GM19240 (cell line): ENCODE results near the gene FOXO3.
"Not testable (repeated sequence)": the region's sequence is repeated elsewhere in the genome, so short reads cannot be mapped to it uniquely, and the experiment has no call there.

Source experiments
- DNase-seq: peaks from one replicate; pipeline ENCODE4 v3.0.0; 2011; ENCODE audit warnings: low spot score; ENCODE audit not compliant: insufficient read length

The FOXO3 gene

DNA sequence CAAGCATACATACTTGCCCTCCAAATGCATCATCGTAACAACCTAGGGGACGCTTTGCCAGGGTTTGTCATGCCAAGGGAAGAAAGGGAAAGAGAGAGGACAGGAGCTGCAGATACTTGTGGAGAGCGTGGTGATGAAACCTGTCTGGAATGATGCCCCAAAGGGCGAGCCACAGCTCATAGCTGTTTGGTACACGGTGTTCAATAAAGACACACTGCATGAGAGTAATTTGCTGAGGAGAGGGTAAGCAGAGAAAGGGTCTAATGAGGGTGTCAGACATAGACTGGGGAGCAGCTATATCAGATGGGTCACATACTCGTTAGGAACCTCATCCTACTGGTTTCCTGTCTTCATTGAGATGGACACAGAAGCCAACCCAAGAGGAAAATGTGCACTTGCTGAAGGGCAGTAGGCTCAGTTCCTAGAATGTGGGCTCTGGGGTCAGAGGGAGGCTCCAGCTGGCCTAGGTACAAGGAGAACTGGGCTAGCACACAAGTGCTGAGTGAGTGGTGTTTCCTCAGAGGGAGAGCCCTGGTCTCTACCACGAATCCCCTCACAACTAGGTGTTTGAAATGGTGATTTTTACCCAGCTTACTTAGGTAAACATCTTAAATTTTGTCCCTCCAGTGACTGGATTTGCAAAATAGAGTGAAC lies 5.2 kb upstream of the FOXO3 start:
- no peak for DNase-seq

GRCh38 chr6:108556250-108556649 lies 4.5 kb upstream of the FOXO3 start:
- DNase-seq, result no peak

DNA sequence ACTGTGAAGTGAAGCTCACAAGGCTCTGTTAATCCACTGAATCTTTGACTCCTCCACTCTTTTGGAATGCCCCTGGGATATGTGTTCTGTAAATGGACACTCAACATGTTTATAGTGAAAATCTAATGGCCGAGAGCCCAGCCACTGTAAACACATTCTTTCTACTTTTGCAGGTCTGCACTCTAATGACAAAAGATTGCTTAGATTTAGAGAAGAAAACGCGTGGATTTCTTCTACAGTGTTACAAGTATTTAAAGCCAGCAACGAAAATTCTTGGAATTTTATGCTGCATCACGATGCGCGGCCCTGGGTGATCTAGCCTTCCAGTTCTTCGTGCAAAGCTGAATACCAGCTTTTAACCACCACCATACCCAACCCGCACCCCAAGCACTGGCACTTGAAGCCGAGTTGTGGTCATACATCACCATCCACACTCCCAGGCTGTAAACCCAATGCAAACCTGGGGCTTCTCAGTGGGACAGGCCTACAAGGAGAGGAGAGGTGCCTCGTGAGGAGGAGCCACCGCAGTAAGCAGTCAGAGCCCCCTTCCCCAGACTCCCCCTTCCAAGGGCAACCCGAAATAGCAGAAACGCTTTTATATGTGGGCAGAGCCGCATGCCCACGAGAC lies 3.7 kb upstream of the FOXO3 start:
- no peak for DNase-seq

DNA sequence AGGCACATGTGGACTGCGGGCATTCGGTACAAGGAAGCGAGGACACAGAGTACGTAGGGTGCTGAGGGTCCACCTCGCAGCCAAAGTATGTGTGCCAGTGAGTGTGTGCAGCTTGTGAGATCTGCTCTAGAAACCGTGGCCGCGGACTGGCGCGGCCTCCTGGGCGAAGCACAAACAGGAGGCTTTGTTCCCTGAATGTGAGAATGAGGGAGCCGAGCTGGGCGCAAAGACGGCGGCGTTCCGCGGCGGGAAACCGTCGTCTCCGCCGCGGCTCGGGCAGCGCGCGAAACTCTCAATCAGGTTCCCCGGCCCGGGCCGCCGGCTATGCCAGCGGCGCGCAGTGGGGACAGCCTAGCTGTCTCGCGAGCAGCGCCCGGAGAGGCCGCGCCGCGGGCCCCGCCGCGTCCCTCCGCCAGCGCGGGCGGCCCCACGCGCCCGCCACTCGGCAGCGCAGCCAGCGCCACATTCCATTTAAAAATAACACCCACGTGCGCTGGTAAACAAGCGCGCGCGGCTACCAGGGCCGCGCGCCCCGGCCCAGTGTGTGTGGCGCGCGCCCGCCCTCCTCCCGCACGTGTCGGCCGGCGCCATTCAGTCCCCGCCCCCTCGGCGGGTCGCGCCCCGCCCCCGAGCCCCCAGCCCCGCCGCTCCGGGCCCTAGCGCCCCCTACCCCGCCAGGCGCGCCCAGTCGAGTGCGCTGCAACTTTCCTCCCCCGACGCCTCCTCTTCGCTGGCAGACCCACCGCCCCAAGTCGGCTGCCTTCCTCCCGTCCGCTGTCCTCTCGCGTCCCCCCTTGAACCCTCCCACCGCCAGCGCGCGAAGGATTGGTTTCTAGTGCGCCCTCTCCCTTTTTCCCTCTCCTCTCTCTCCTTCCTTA lies 3.0 kb upstream of the FOXO3 start:
- no peak for DNase-seq

DNA sequence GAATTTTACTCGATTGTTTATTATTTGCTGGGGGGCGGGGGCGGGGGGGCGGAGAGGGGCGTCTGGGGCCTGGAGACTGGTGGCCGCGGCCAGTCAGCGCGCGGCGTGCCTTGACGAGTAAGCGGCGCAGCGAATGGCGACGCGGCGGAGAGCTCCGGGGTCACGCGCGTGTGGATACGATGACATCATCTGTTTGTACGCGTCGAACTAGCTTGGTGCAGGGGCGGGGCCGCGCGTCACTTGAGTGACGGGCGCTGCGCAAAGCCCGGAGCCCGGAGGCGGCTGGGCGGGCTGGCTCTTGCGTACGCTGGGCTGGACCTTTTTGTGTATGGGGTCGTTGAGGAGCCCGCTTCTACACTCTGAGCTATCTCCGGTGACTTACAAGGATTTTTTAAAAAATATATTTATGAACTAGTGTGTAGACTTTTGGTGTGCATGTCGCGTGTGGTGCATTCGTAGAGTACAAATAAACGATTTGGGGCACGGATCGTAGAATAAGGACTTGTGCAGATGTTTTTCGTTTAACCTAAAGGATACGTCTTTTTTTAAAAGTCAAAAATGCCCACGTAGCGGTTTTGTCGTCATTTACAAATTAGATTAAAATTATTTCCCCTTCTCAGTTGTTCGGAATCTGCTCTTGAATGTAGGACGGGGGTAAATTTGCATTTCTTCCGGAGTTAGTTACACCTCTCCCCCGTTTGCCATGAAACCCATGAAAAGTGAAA lies 2.2 kb upstream of the FOXO3 start:
- peak; percentile 58 for DNase-seq

GRCh38 chr6:108559097-108559883 lies 1.4 kb upstream of the FOXO3 start:
- peak; percentile 26 for DNase-seq

GRCh38 chr6:108559884-108560462 lies 744 bp upstream of the FOXO3 start:
- no peak for DNase-seq

DNA sequence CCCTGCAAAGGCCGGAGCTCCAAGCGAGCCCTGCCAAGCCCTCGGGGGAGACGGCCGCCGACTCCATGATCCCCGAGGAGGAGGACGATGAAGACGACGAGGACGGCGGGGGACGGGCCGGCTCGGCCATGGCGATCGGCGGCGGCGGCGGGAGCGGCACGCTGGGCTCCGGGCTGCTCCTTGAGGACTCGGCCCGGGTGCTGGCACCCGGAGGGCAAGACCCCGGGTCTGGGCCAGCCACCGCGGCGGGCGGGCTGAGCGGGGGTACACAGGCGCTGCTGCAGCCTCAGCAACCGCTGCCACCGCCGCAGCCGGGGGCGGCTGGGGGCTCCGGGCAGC lies 561 bp downstream of the FOXO3 start:
- DNase-seq, result not testable (repeated sequence)

DNA sequence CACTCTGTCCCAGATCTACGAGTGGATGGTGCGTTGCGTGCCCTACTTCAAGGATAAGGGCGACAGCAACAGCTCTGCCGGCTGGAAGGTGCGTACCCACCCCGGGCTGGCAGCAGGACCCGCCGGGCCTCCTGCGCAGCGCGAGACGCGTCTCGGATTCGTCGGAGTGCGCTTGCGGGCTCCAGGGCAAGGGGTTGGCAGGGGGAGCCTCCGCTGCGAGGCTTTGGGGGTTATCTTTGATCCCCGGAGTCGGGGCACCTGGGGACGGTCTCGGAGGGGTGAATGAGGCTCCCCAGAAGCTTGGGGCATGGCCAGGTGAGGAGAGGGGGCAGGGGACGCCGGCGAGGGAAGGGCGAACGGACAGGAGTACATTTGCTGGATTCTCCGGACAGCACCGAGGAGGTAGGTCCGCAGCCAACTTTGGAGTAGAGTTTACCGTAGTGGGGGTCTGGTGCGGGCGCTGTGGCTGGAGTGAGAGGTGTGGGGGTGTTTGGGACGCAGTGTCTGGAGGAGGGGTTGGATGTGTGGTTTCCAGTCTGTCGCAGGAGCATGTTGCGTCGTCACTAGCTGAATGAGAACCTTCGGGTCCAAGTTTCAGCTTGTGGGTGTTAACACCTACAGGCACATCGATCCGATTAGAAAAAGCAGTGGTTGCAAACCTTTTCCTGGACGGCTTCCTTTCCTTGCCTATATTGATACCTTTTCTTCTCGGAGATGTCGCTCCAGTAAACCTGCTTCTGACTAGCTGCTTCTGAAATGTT lies 1.2 kb downstream of the FOXO3 start:
- DNase-seq, result no peak

DNA sequence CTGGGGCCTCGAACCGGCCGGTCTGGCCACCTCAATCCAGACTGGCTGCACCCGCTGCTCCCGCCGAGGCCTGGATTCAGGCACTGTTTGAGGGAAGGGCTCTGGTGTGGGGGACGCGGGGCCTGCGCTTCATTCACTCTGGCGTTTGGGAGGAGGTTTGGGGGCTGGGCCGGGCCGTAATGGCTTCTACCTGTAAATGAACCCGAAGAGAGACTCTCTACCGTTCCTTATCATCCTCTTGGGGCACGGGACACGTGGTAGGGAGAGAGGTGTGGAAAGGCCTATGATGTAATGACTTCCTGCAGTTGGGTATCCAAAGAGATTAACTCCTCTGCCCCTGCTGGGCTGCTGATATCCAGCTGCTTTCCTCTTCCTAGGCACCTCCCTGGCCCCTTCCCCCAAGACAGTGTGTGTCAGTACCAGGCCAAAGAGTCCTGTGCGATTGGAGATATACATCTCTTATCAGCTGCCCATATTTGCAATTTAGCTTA lies 1.8 kb downstream of the FOXO3 start:
- no peak for DNase-seq

DNA sequence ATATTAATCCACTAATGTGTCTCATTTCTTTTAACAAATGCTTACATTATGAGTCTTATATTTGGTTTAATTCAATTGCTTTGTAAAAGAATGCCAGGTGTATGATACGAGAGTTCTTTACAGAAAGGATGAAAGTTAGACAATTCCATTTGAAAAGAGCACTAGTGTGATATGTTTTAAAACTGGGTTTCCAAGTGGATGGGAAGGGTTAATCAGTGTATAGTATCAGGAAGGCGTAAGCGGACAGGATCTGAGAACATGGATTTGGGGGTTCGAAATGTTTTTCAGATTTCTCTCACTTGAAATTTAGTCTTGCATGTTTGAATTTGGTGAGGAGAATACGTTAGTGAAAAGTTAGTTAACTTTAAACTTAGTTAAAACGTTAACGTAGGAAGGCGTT lies 2.6 kb downstream of the FOXO3 start:
- DNase-seq, result no peak

DNA sequence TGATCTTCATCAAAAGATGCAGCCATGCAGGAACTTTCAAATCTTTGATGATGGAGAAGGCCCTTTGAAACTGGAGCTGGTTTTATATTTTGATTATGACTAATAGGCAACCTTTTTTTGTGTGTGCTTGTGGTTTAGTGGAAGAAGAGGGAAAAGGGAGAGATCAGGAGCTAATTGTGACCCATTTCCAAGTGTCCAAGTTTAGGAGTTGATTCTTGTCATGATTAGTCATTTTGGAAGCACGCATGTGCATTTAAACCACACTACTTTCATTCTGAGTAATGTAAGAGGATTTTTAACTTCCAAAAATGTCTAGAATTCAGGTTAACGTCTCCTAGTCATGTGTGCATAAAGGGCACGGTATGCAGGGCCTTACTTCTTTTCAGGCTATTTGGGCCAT lies 3.5 kb downstream of the FOXO3 start:
- DNase-seq, result no peak

DNA sequence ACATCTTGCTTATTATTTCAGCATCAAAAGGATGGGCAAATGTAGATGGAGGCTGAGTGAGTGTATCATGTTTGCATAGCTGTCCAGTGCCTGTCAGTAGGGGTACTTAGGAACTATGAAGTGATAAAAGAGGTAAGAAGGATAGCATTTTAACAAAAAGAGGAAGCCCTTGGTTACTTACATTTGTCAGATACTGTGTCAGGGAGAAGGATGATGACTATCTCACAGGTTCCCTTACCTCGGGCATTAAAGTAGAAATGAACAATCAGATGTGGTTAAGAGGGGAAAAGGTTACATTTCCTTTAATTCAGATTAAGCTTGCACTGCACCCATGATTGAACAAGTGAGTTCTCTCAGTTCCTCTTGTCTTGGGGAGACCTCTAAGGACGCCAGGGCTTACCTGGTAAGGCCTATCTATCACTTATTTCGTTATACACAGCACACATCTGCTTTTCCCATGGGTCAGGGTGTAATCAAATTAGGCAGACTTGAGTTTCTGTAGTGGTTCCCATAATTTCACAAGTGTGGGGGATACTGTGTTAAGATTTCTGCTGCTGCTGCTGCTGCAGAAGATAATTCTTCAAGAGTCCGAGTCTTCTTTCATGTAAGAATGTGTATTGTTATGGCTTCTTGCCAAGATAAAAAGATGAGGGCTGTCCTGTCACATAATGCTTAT lies 4.5 kb downstream of the FOXO3 start:
- DNase-seq, result peak; percentile 15

GRCh38 chr6:108565893-108566292 lies 5.2 kb downstream of the FOXO3 start:
- DNase-seq, result no peak

GRCh38 chr6:108566406-108566805 lies 5.7 kb downstream of the FOXO3 start:
- no peak for DNase-seq

- no peak for DNase-seq
These were observed 7.4 kb downstream of the FOXO3 start for GRCh38 chr6:108568101-108568500.

DNA sequence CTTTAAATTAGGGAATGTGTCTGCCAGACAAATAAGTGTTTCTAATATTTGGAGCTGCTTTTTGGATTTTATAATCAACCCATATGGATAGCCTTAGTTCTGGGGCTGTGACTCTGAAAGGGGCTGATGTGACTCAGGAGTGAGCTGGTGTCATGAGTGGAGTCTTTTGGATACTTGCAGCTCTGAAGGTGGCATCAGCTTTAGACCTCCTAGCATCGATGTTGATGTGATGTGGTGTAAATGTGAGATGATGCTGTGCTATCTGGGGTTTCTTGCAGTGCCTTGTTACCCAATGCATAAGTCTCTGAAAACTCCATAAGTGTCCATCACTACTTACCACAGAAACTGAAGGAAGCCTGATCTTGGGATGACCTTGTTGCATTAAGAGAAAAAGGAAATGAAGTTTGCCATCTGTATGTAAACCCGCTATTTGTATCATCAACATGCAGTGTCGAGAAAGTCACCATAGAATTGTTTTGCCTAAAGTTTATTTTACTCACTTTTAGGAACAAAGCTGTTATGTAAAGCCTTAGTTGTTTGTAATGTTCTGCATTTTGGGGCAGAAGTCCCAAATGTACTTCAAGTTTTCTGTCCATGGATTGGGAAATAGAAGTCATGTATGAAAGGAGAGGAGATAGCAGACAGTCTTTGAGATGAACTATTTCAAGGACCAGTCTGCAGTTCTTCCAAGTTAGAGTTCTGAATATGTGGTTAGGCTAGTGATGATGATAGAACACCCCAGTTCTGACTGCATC lies 8.0 kb downstream of the FOXO3 start:
- DNase-seq, result no peak

DNA sequence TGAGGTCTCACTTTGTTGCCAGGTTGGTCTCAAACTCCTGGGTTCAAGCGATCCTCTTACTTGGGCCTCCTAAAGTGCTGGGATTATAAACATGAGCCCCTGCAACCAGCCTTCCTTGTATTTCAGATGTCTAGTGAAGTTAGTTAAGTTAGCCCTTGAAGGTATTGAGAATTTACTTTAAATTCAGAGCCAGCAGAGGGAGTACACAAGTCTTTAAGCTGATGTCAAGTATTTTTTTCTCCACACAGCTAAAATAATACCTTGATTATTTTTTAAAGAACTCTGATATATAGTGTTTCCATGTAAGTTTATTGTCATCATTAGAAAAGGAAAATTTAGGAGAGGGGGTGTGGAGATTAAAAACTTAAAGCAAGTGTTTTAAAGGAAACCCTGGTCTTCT lies 9.8 kb downstream of the FOXO3 start:
- no peak for DNase-seq
